C4-2B (cell line): Measurements from ENCODE around the gene CFAP97.

Experiments used
- CTCF ChIP-seq: fragments of 450-650 bp; conservative IDR thresholded peaks from 2 replicates; pipeline ENCODE4 v1.5.1; 2017; ENCODE audit warnings: mild to moderate bottlenecking
- ZFX ChIP-seq: fragments of 450-650 bp; IDR thresholded peaks from 2 replicates; pipeline ENCODE4 v1.6.1; 2017

GRCh38 chr4:185201977-185202962, 1.5 kb downstream of the CFAP97 start:
- TF ChIP-seq CTCF, result no peak
- no peak for TF ChIP-seq ZFX
